HG02623 (cell line): Measurements from ENCODE around the gene CTDSPL.
"Not testable (repeated sequence)": the region's sequence is repeated elsewhere in the genome, so short reads cannot be mapped to it uniquely, and the experiment has no call there.

Experiments used
- ATAC-seq: cut with Tn5 transposase; IDR thresholded peaks from one replicate; pipeline ENCODE4 v1.9.1; 2021; ENCODE audit warnings: moderate library complexity; ENCODE audit not compliant: unreplicated experiment

Gene CTDSPL

DNA sequence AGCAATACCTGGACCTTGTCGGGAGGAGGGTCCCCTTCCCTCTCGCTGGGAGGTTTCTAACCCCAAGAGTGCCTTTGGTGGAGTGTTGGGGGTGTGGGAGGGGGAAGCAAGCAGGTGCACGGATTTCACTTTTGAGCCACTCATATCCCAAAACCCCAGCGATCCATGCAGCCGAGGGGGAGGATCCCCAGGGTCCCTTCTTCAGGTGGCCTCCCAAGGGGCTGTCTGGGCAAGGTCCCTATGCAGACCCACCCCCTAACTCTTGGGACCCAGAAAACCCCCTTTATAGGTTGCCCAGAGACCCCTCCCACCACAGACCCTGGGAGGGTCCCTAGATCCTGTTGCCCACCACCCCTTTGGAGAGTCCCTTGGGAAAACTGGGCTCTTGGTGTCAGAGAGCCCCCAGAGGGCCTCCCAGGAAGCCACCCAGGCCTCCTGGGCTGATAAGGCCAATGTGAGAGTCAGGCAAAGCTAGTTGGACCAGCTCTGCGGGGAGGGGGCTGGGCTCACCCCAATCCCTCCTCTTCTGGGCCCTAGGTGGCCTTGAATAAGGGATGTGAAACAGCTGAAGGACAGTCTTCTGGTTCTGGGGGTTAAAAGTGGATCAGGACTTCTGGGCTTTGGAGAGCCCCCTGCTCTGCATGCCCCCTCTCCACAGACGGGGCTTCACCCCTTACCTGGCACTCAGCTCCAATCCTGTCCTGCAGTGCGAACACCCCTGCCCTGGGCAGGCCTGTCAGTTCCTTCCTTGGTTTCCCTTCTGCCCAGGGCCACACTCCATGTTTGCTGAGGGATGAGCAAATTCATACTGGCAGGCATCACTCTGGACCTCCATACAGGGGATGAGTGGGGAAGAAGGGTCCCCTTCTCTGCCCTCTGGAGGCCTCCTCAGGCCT, 168.7 kb downstream of the CTDSPL start:
- no peak for ATAC-seq

DNA sequence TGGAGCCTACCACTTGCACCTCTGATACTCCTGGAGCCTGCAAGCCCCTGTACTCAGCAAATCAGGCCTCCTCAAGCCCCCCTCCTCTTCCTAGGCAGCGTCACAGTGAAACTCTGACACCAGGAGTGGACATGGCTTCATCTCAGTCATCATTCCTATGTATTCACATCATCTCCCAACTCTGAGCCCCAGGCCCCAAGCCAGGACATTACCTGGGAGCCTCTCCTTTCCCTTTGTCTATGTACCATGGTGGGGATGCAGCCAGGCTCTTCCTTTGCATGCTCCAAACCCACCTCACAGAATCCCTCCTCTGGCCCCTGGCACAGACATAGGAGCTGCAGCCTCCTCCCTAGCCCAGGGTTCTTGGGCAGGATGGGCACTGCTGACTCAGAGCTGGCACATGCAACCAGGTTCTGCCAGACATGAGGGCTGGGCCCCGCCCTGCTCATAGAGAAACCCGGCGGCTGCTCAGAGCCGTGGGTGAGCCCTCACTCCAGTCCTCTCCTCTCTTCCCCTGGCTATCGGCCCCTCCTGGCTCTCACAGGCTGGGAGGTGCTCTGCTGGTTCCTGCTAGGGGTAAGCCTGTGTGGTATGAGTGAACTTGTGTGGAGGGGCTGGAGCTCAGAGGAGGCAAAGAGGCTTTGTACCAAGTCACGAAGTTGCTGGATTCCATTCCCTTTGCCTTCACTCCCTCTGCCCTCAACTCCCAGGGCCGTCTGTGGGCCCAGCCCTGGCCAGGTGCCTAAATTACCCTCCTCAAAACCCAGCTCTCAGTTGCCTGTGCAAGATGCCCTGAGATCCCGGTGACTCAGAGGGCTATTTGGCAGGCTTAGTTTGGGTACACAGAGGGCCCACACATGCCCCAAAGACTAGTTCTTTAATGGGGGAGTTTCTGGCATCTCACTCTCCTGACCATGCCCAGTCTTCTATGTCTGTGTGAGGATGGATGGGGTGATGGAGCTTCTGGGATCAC, 169.6 kb downstream of the CTDSPL start:
- ATAC-seq = no peak

DNA sequence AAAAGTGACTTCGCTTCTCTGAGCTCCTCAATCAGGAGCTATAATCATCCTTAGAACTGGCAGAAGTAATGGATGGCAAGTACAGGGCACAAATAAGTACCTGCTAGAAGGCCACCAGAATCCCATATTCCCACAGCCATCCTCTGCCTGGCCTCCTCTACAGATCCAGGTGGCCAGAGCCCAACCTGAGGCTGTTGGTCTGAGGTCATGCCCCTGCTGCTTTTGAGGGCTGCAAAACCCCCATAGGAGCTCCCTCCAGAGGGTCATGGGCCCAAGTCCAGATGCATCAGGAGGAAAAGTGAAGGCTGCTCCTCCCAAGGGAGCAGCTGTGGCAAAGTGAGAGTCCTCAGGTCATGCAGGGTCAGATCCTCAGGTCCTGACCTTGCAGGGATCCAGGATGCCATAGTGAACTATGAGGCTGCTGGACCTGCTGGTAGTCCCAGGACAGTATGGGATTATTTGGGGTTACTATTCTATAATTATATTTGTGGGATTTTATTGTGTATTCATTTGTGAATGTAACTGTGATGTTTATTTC, 170.7 kb downstream of the CTDSPL start:
- no peak for ATAC-seq

GRCh38 chr3:38033586-38033985, 171.9 kb downstream of the CTDSPL start:
- not testable (repeated sequence) for ATAC-seq
